ENCODE measurements around the gene IZUMO4. TPM values are rescaled to one million over a fixed set of nuclear protein-coding genes. Genes with fewer than 3 reads are reported as not detected.
"Not testable (repeated sequence)": the region's sequence is repeated elsewhere in the genome, so short reads cannot be mapped to it uniquely, and the experiment has no call there.

The IZUMO4 gene
- total and polyA plus RNA-seq, 4 experiments from 2014 or later = 0.84 to 22.1 (median 9.9) TPM

GRCh38 chr19:2131012-2131975 is 34.6 kb downstream of the IZUMO4 start:
- H3K4me3 ChIP-seq (ENCODE audit: low read length in 2 of 2); H3K4me1 Mint-ChIP-seq; H3K27me3 ChIP-seq (ENCODE audit: insufficient read depth, low read length); H3K9me3 Mint-ChIP-seq; H3K4me3 Mint-ChIP-seq; H3K27me3 Mint-ChIP-seq; CTCF ChIA-PET (ENCODE audit: partially characterized antibody); DNase-seq; H3K27ac ChIP-seq (ENCODE audit: low read depth, low read length); H3K9me3 ChIP-seq (ENCODE audit: control insufficient read depth in 1 of 2, low read length in 2 of 2); H3K4me1 ChIP-seq (ENCODE audit: insufficient read depth, low read length); intact Hi-C loops (cut with micrococcal nuclease): not testable (repeated sequence)
- Mint-ChIP-seq H3K36me3 (peaks cover 9 to 28% of the 10 kb centered on the region in 2 donors), H3K27ac (peak overlapping the region in 1 of 7 donors; percentile 6)
- POLR2A ChIA-PET (ENCODE audit: partially characterized antibody) = interaction anchor here (1.5 kb wide), 1 partner anchor 7 kb away, joined by 5 read pairs; no protein-coding TSS in a partner anchor
- H3K36me3 ChIP-seq (ENCODE audit: insufficient read depth, low read length) = peaks cover 45% of the 10 kb centered on the region

GRCh38 chr19:2132191-2132590 is 35.5 kb downstream of the IZUMO4 start:
- peak overlapping the region in 2 of 7 donors; percentile 22 to 55 for H3K27ac Mint-ChIP-seq
- Histone ChIP-seq H3K9me3 (ENCODE audit: control insufficient read depth in 1 of 2, low read length in 2 of 2) (no peaks in the 10 kb centered on the region), H3K36me3 (ENCODE audit: insufficient read depth, low read length) (peaks cover 41% of the 10 kb centered on the region), H3K27me3 (ENCODE audit: insufficient read depth, low read length) (no peaks in the 10 kb centered on the region), H3K27ac (ENCODE audit: low read depth, low read length) (no peak overlapping the region), H3K4me1 (ENCODE audit: insufficient read depth, low read length) (no peaks in the 10 kb centered on the region), H3K4me3 (ENCODE audit: low read length in 2 of 2) (no peak overlapping the region)
- intact Hi-C loops (cut with micrococcal nuclease) = no loop called here
- H3K9me3 Mint-ChIP-seq = no peaks in the 10 kb centered on the region
- ChIA-PET CTCF (ENCODE audit: partially characterized antibody) (no interaction called here), POLR2A (ENCODE audit: partially characterized antibody) (interaction anchor here (1.5 kb wide), 1 partner anchor 8 kb away, joined by 5 read pairs; no protein-coding TSS in a partner anchor)
- DNase-seq = no peak
- H3K27me3 Mint-ChIP-seq = no peaks in the 10 kb centered on the region
- H3K4me1 Mint-ChIP-seq = peaks cover 0 to 3% (median 3%) of the 10 kb centered on the region in 4 donors
- H3K36me3 Mint-ChIP-seq = peaks cover 9 to 27% of the 10 kb centered on the region in 2 donors
- H3K4me3 Mint-ChIP-seq = no peak overlapping the region

GRCh38 chr19:2132731-2133490 is 36.2 kb downstream of the IZUMO4 start:
- CTCF ChIA-PET (ENCODE audit: partially characterized antibody) = interaction anchor here (0.6 kb wide), 1 partner anchor 1585 kb away, joined by 3 read pairs; no protein-coding TSS in a partner anchor
- H3K27ac ChIP-seq (ENCODE audit: low read depth, low read length) = no peak overlapping the region
- no peak overlapping the region for H3K4me3 ChIP-seq (ENCODE audit: low read length in 2 of 2)
- intact Hi-C loops (cut with micrococcal nuclease) = no loop called here
- Mint-ChIP-seq H3K36me3 (peaks cover 14 to 27% of the 10 kb centered on the region in 2 donors), H3K27me3 (no peaks in the 10 kb centered on the region), H3K4me3 (no peak overlapping the region), H3K9me3 (no peaks in the 10 kb centered on the region), H3K27ac (peak overlapping the region in 1 of 7 donors; percentile 24), H3K4me1 (peaks cover 0 to 4% (median 3%) of the 10 kb centered on the region in 4 donors)
- no peak for DNase-seq
- no peaks in the 10 kb centered on the region for H3K27me3 ChIP-seq (ENCODE audit: insufficient read depth, low read length)
- no peaks in the 10 kb centered on the region for H3K9me3 ChIP-seq (ENCODE audit: control insufficient read depth in 1 of 2, low read length in 2 of 2)
- POLR2A ChIA-PET (ENCODE audit: partially characterized antibody) = interaction anchor here (1.5 kb wide), 1 partner anchor 9 kb away, joined by 5 read pairs; no protein-coding TSS in a partner anchor
- H3K4me1 ChIP-seq (ENCODE audit: insufficient read depth, low read length) = no peaks in the 10 kb centered on the region
- peaks cover 43% of the 10 kb centered on the region for H3K36me3 ChIP-seq (ENCODE audit: insufficient read depth, low read length)

GRCh38 chr19:2135474-2136402 is 39.0 kb downstream of the IZUMO4 start:
- H3K36me3 Mint-ChIP-seq = peaks cover 18 to 27% of the 10 kb centered on the region in 2 donors
- Histone ChIP-seq H3K4me3 (ENCODE audit: low read length in 2 of 2) (no peak overlapping the region), H3K27ac (ENCODE audit: low read depth, low read length) (no peak overlapping the region), H3K4me1 (ENCODE audit: insufficient read depth, low read length) (no peaks in the 10 kb centered on the region), H3K36me3 (ENCODE audit: insufficient read depth, low read length) (peaks cover 43% of the 10 kb centered on the region), H3K27me3 (ENCODE audit: insufficient read depth, low read length) (no peaks in the 10 kb centered on the region), H3K9me3 (ENCODE audit: control insufficient read depth in 1 of 2, low read length in 2 of 2) (no peaks in the 10 kb centered on the region)
- intact Hi-C loops (cut with micrococcal nuclease) = no loop called here
- peak overlapping the region in 1 of 7 donors; percentile 8 for H3K27ac Mint-ChIP-seq
- H3K4me3 Mint-ChIP-seq = no peak overlapping the region
- DNase-seq = no peak
- ChIA-PET POLR2A (ENCODE audit: partially characterized antibody) (no interaction called here), CTCF (ENCODE audit: partially characterized antibody) (no interaction called here)
- H3K27me3 Mint-ChIP-seq = no peaks in the 10 kb centered on the region
- H3K4me1 Mint-ChIP-seq = peaks cover 0 to 10% (median 5%) of the 10 kb centered on the region in 4 donors
- H3K9me3 Mint-ChIP-seq = no peaks in the 10 kb centered on the region

GRCh38 chr19:2136796-2137195 is 40.1 kb downstream of the IZUMO4 start:
- CTCF ChIA-PET (ENCODE audit: partially characterized antibody) = no interaction called here
- H3K4me3 Mint-ChIP-seq = no peak overlapping the region
- H3K36me3 ChIP-seq (ENCODE audit: insufficient read depth, low read length) = peaks cover 45% of the 10 kb centered on the region
- H3K4me1 Mint-ChIP-seq = peaks cover 2 to 13% (median 7%) of the 10 kb centered on the region in 4 donors
- no peak for DNase-seq
- no peaks in the 10 kb centered on the region for H3K27me3 Mint-ChIP-seq
- H3K9me3 ChIP-seq (ENCODE audit: control insufficient read depth in 1 of 2, low read length in 2 of 2) = no peaks in the 10 kb centered on the region
- no peak overlapping the region for H3K4me3 ChIP-seq (ENCODE audit: low read length in 2 of 2)
- H3K9me3 Mint-ChIP-seq = no peaks in the 10 kb centered on the region
- H3K27me3 ChIP-seq (ENCODE audit: insufficient read depth, low read length) = no peaks in the 10 kb centered on the region
- no peak overlapping the region for H3K27ac Mint-ChIP-seq
- POLR2A ChIA-PET (ENCODE audit: partially characterized antibody) = no interaction called here
- no peak overlapping the region for H3K27ac ChIP-seq (ENCODE audit: low read depth, low read length)
- intact Hi-C loops (cut with micrococcal nuclease) = no loop called here
- peaks cover 5% of the 10 kb centered on the region for H3K4me1 ChIP-seq (ENCODE audit: insufficient read depth, low read length)
- H3K36me3 Mint-ChIP-seq = peaks cover 18 to 27% of the 10 kb centered on the region in 2 donors

GRCh38 chr19:2138061-2138728 is 41.5 kb downstream of the IZUMO4 start:
- intact Hi-C loops (cut with micrococcal nuclease) = no loop called here
- Mint-ChIP-seq H3K4me1 (peaks cover 2 to 13% (median 7%) of the 10 kb centered on the region in 4 donors), H3K27ac (no peak overlapping the region), H3K36me3 (peaks cover 11 to 22% of the 10 kb centered on the region in 2 donors), H3K27me3 (no peaks in the 10 kb centered on the region), H3K9me3 (no peaks in the 10 kb centered on the region), H3K4me3 (no peak overlapping the region)
- no peak for DNase-seq
- Histone ChIP-seq H3K4me3 (ENCODE audit: low read length in 2 of 2) (no peak overlapping the region), H3K27me3 (ENCODE audit: insufficient read depth, low read length) (no peaks in the 10 kb centered on the region), H3K27ac (ENCODE audit: low read depth, low read length) (no peak overlapping the region), H3K4me1 (ENCODE audit: insufficient read depth, low read length) (peaks cover 5% of the 10 kb centered on the region), H3K9me3 (ENCODE audit: control insufficient read depth in 1 of 2, low read length in 2 of 2) (no peaks in the 10 kb centered on the region), H3K36me3 (ENCODE audit: insufficient read depth, low read length) (peaks cover 31% of the 10 kb centered on the region)
- ChIA-PET CTCF (ENCODE audit: partially characterized antibody) (no interaction called here), POLR2A (ENCODE audit: partially characterized antibody) (no interaction called here)
